Thyroid gland (tissue), 4 donors: ENCODE measurements around the gene PINK1. TPM values are rescaled to one million over a fixed set of nuclear protein-coding genes. Genes with fewer than 3 reads are reported as not detected.

Source experiments
- DNase-seq, 2 donors: peaks; one replicate each; pipeline ENCODE4 v3.0.0-alpha.2; 2019
- H3K27ac ChIP-seq, 3 donors: fragments of 200-600 bp; sonication (generic); 1 replicate in 2 of 3; 2 replicates in 1 of 3; pipeline ENCODE4 v1.5.1; 2016 to 2019; ENCODE audit warnings: mild to moderate bottlenecking in 1 of 3, moderate library complexity in 1 of 3
- H3K27me3 ChIP-seq: fragments of 200-600 bp; sonication (generic); one replicate; pipeline ENCODE4 v1.5.1; 2019
- H3K36me3 ChIP-seq, 2 donors: fragments of 200-600 bp; sonication (generic); one replicate each; pipeline ENCODE4 v1.5.1; 2016 to 2019
- H3K4me1 ChIP-seq, 2 donors: fragments of 200-600 bp; sonication (generic); one replicate each; pipeline ENCODE4 v1.5.1; 2017 to 2019
- H3K4me3 ChIP-seq, 3 donors: fragments of 200-600 bp; sonication (generic); replicated peaks in 1 of 3; 1 replicate in 2 of 3; 2 replicates in 1 of 3; pipeline ENCODE4 v1.5.1; 2016; ENCODE audit warnings: mild to moderate bottlenecking in 1 of 3
- H3K9me3 ChIP-seq: fragments of 200-600 bp; sonication (generic); one replicate; pipeline ENCODE4 v1.5.1; 2017
- POLR2A ChIP-seq, 2 donors: fragments of 450-650 bp; IDR thresholded peaks; one replicate each; pipeline ENCODE4 v1.6.1; 2017; ENCODE audit warnings: antibody characterized with exemption in 2 of 2, mild to moderate bottlenecking in 2 of 2, moderate library complexity in 1 of 2
- WGBS, 2 donors: methylation state at CpG; one replicate each; pipeline ENCODE4 v1.1.5; 2017; 5-methylcytosine and 5-hydroxymethylcytosine counted together
- intact Hi-C: fragments of 100-400 bp; cut with DNase I; formaldehyde crosslinking; loops from one replicate; pipeline ENCODE4 v1.15.1; 2023
- total RNA-seq, 4 donors: library from RNA; depleted of rRNA; stranded (reverse); fragments of >200 nt; gene quantifications; one replicate each; pipeline ENCODE4 v1.2.3, GENCODE V29; 2016
- TF ChIP-seq, protein P1 (sequence below), 6 experiments: fragments of 200-600 bp in 3 of 6; fragments of 450-650 bp in 3 of 6; sonication (generic) in 3 of 6; IDR thresholded peaks; one replicate each; pipeline ENCODE4 v1.5.1; 2016 to 2019; ENCODE audit warnings: antibody characterized with exemption in 6 of 6, mild to moderate bottlenecking in 2 of 6, inconsistent platforms in 1 of 6, moderate library complexity in 1 of 6

Gene PINK1
- total RNA-seq, 4 donors from 2014 or later: 144 to 171 (median 151) TPM

DNA sequence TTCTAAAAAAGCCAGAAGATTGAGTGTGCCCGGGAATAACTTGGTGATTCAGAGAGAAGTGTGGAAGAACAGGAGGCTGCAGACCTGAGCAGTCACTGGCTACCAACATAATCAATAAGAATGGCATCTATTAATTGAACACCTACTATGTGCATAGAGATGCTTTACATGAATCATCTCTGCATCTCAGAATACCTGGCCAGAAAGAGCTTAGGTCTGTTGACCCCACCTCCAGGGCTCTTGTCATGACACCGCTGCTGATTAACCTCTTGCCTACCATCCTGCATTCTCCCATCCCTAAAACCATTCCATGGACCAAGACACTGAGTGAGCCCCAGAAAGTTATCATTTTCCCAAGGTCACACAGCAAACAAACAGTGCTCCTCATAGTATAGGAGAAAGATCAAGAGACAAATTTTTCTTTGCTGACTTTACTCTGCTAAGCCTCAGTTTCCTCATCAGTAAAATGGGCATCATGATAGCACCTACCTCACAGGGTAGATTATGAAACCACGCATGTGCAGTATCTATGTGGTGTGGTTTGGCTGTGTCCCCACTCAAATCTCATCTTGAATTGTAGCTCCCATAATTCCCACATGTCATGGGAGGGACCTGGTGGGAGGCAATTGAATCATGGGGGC lies 16.3 kb upstream of the PINK1 start:
- 79 to 81% methylated on average over 3 of the region's 3 CpGs for WGBS, 2 donors
- Histone ChIP-seq H3K9me3 (no peaks in the 10 kb centered on the region), H3K27me3 (no peaks in the 10 kb centered on the region), H3K4me3 (no peak overlapping the region), H3K4me1 (peaks cover 0 to 14% of the 10 kb centered on the region in 2 donors), H3K27ac (no peak overlapping the region), H3K36me3 (no peaks in the 10 kb centered on the region)
- TF ChIP-seq, protein P1, sequence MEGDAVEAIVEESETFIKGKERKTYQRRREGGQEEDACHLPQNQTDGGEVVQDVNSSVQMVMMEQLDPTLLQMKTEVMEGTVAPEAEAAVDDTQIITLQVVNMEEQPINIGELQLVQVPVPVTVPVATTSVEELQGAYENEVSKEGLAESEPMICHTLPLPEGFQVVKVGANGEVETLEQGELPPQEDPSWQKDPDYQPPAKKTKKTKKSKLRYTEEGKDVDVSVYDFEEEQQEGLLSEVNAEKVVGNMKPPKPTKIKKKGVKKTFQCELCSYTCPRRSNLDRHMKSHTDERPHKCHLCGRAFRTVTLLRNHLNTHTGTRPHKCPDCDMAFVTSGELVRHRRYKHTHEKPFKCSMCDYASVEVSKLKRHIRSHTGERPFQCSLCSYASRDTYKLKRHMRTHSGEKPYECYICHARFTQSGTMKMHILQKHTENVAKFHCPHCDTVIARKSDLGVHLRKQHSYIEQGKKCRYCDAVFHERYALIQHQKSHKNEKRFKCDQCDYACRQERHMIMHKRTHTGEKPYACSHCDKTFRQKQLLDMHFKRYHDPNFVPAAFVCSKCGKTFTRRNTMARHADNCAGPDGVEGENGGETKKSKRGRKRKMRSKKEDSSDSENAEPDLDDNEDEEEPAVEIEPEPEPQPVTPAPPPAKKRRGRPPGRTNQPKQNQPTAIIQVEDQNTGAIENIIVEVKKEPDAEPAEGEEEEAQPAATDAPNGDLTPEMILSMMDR (IDR thresholded peaks at IDR 0.05): no peak
- no peak for TF ChIP-seq POLR2A (IDR thresholded peaks at IDR 0.05)
- intact Hi-C loops: no loop called here
- DNase-seq: no peak

- H3K27me3 ChIP-seq: no peaks in the 10 kb centered on the region
- H3K9me3 ChIP-seq: no peaks in the 10 kb centered on the region
- TF ChIP-seq POLR2A (IDR thresholded peaks at IDR 0.05): no peak
- TF ChIP-seq, protein P1 (IDR thresholded peaks at IDR 0.05): no peak
- no peak overlapping the region for H3K4me3 ChIP-seq
- intact Hi-C loops: no loop called here
- no peak overlapping the region for H3K27ac ChIP-seq
- peaks cover 0 to 11% of the 10 kb centered on the region in 2 donors for H3K4me1 ChIP-seq
- 62 to 72% methylated on average over 4 of the region's 4 CpGs for WGBS, 2 donors
- no peak for DNase-seq
- no peaks in the 10 kb centered on the region for H3K36me3 ChIP-seq
Measured at GRCh38 chr1:20618550-20618949, 14.7 kb upstream of the PINK1 start.

DNA sequence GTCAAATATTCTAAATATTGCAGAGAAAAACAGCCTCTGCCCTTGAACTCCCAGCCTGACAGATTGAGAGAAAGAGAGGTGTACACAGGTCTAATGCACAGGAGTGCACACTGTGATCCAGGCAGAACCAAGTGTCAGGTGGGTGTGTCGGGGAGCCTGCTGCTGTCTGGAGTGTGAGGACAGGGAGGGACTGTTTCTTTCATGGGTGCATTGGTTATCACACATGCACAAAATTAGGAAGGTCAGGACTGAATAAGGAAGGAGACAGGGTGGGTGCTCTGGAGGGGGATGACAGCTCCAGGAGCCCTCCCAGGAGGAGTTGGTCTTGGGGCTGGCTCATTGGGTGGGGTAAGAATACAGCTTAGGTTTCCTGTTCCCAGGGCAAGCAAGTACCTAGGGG lies 13.3 kb upstream of the PINK1 start:
- Histone ChIP-seq H3K27ac (no peak overlapping the region), H3K27me3 (no peaks in the 10 kb centered on the region), H3K4me3 (no peak overlapping the region), H3K4me1 (peaks cover 0 to 3% of the 10 kb centered on the region in 2 donors), H3K36me3 (no peaks in the 10 kb centered on the region), H3K9me3 (no peaks in the 10 kb centered on the region)
- DNase-seq: no peak
- TF ChIP-seq, protein P1 (IDR thresholded peaks at IDR 0.05): no peak
- no peak for TF ChIP-seq POLR2A (IDR thresholded peaks at IDR 0.05)
- intact Hi-C loops: no loop called here
- 59 to 61% methylated on average over 1 of the region's 1 CpG for WGBS, 2 donors

DNA sequence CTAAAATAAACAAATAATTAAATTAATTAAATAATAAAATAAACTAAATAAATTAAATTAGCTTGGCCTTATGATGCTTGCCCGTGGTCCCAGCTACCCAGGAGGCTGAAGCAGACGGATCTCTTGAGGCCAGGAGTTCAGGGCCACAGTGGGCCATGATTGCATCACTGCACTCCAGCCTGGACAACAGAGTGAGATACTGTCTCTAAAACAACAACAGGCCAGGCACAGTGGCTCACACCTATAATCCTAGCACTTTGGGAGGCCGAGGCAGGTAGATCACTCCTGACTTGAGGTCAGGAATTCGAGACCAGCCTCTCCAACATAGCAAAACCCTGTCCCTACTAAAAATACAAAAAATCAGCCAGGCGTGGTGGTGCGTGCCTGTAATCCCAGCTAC lies 12.2 kb upstream of the PINK1 start:
- WGBS, 2 donors: 87 to 92% methylated on average over 6 of the region's 6 CpGs
- H3K9me3 ChIP-seq: no peaks in the 10 kb centered on the region
- no peak overlapping the region for H3K27ac ChIP-seq
- H3K4me1 ChIP-seq: peaks cover 0 to 3% of the 10 kb centered on the region in 2 donors
- H3K27me3 ChIP-seq: no peaks in the 10 kb centered on the region
- TF ChIP-seq POLR2A (IDR thresholded peaks at IDR 0.05): no peak
- TF ChIP-seq, protein P1 (IDR thresholded peaks at IDR 0.05): no peak
- DNase-seq: no peak
- H3K36me3 ChIP-seq: no peaks in the 10 kb centered on the region
- no peak overlapping the region for H3K4me3 ChIP-seq
- intact Hi-C loops: no loop called here

- no peak for TF ChIP-seq POLR2A (IDR thresholded peaks at IDR 0.05)
- TF ChIP-seq, protein P1 (IDR thresholded peaks at IDR 0.05): no peak
- H3K4me3 ChIP-seq: no peak overlapping the region
- WGBS, 2 donors: 76 to 85% methylated on average over 1 of the region's 1 CpG
Measured at GRCh38 chr1:20624709-20625108, 8.5 kb upstream of the PINK1 start.

More at GRCh38 chr1:20624709-20625108, 8.5 kb upstream of the PINK1 start:
- H3K4me1 ChIP-seq: no peaks in the 10 kb centered on the region
- no peak overlapping the region for H3K27ac ChIP-seq
- no peaks in the 10 kb centered on the region for H3K27me3 ChIP-seq
- no peak for DNase-seq
- no peaks in the 10 kb centered on the region for H3K9me3 ChIP-seq
- no peaks in the 10 kb centered on the region for H3K36me3 ChIP-seq
- intact Hi-C loops: no loop called here
